Prostate gland (tissue), 2 donors: ENCODE measurements around the gene TRAF5.
"Not testable (repeated sequence)": the region's sequence is repeated elsewhere in the genome, so short reads cannot be mapped to it uniquely, and the experiment has no call there.

ENCODE experiments used
- POLR2A ChIP-seq: fragments of 450-650 bp; IDR thresholded peaks from one replicate; pipeline ENCODE4 v1.6.1; 2016; ENCODE audit warnings: antibody characterized with exemption, mild to moderate bottlenecking
- POLR2AphosphoS5 ChIP-seq: sonication (generic); formaldehyde crosslinking; IDR thresholded peaks from one replicate; pipeline ENCODE4 v1.6.1; 2017; ENCODE audit warnings: antibody characterized with exemption
- TF ChIP-seq, protein P1 (sequence below), 4 experiments: fragments of 200-600 bp in 2 of 4; fragments of 450-650 bp in 2 of 4; sonication (generic) in 2 of 4; IDR thresholded peaks; 1 replicate in 3 of 4; 2 replicates in 1 of 4; pipeline ENCODE4 v1.5.1; 2016 to 2019; ENCODE audit warnings: antibody characterized with exemption in 4 of 4, mild to moderate bottlenecking in 2 of 4, moderate library complexity in 2 of 4

DNA sequence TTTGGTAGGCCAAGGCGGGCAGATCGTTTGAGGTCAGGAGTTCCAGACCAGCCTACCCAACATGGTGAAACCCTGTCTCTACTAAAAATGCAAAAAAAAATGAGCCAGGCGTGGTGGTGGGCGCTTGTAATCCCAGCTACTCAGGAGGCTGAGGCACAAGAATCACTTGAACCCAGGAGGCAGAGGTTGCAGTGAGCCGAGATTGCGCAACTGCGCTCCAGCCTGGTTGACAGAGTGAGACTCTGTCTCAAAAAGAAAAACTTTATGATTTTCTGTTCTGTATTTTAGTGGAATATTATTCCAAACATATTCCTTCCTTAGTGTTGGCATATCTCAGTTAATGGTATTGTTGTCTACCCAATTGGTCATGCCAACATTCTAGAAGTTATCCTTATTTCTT is 64.2 kb downstream of the TRAF5 start:
- TF ChIP-seq POLR2AphosphoS5, POLR2A: not testable (repeated sequence)
- TF ChIP-seq, protein P1, sequence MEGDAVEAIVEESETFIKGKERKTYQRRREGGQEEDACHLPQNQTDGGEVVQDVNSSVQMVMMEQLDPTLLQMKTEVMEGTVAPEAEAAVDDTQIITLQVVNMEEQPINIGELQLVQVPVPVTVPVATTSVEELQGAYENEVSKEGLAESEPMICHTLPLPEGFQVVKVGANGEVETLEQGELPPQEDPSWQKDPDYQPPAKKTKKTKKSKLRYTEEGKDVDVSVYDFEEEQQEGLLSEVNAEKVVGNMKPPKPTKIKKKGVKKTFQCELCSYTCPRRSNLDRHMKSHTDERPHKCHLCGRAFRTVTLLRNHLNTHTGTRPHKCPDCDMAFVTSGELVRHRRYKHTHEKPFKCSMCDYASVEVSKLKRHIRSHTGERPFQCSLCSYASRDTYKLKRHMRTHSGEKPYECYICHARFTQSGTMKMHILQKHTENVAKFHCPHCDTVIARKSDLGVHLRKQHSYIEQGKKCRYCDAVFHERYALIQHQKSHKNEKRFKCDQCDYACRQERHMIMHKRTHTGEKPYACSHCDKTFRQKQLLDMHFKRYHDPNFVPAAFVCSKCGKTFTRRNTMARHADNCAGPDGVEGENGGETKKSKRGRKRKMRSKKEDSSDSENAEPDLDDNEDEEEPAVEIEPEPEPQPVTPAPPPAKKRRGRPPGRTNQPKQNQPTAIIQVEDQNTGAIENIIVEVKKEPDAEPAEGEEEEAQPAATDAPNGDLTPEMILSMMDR (IDR thresholded peaks at IDR 0.05): not testable (repeated sequence)
